ENCODE results near the gene ZKSCAN7. TPM values are rescaled to one million over a fixed set of nuclear protein-coding genes. Genes with fewer than 3 reads are reported as not detected.

ZKSCAN7 gene
- total RNA-seq, result 1 to 10 TPM; 4.0 to 4.7 TPM

DNA sequence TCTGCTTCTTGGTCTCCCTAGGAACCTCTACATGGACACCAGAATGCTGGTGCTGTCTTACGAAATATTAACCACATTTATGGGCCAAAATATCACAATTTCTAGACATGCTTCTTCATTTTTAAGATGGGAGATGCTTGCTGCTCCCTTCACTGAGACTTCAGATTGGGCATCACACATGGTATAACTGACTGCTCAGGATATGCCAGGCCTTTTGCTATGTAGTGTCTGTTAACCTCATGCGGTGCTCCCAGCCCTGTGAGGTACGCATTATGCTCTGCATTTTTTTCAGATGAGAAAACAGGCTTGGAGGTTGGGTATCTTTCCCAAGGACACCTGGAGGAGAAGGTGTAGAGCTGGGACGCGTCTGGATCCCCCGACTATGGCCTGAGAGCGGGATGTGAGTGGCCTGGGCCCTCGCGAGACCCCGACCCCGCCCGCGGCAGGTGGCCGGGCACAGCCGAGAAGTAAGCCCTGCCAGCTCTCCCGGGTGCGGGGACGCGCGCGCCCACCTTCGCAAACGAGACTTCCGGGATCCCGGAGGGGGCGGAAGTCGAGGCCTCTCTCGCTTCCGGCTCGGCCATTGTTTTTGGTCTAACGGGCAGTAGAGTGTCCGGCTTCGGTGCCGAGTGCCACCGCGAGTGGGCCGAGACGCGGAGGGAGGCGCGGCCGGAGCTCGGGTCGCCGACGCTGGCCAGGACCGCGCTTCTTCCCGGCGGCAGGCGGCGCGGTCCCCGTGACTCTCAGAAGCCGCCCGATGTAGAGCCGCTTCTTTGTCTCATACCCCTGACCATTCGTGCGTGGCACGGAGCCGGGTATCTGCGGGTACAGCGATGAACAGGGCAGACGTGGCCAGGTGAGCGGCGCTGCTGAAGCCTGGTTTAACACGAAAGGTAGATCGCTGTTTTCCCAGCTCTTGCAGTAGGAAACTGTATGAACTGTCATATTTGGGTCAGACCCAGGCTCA, at the start of gene ZKSCAN7:
Gene ZKSCAN7 (plus strand): TSS at position 568 of the 967 bp plus-strand sequence. CDS start 1,855 bp downstream, outside the sequence.
- Mint-ChIP-seq H3K9me3 (no peaks in the 10 kb centered on the region), H3K27ac (peak within 1 kb of the TSS; percentile 88), H3K27me3 (peaks cover 2% of the 10 kb centered on the region), H3K4me3 (peak within 1 kb of the TSS; percentile 77), H3K36me3 (ENCODE audit: low read depth) (peaks cover 33% of the 10 kb centered on the region), H3K4me1 (ENCODE audit: low read depth) (peaks cover 19% of the 10 kb centered on the region)
- TF ChIP-seq, protein P1, sequence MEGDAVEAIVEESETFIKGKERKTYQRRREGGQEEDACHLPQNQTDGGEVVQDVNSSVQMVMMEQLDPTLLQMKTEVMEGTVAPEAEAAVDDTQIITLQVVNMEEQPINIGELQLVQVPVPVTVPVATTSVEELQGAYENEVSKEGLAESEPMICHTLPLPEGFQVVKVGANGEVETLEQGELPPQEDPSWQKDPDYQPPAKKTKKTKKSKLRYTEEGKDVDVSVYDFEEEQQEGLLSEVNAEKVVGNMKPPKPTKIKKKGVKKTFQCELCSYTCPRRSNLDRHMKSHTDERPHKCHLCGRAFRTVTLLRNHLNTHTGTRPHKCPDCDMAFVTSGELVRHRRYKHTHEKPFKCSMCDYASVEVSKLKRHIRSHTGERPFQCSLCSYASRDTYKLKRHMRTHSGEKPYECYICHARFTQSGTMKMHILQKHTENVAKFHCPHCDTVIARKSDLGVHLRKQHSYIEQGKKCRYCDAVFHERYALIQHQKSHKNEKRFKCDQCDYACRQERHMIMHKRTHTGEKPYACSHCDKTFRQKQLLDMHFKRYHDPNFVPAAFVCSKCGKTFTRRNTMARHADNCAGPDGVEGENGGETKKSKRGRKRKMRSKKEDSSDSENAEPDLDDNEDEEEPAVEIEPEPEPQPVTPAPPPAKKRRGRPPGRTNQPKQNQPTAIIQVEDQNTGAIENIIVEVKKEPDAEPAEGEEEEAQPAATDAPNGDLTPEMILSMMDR (IDR thresholded peaks at IDR 0.05), result no peak
- DNase-seq (peak; percentile 77), ATAC-seq (peak; percentile 82)
- intact Hi-C loops (cut with micrococcal nuclease), result no loop called here
- ChIA-PET CTCF (no interaction called here), POLR2A (interaction anchor here (0.9 to 1.8 kb wide), 3 partner anchors 22 to 207 kb away, joined by 4 to 10 read pairs (median 4); partner anchors contain the start of genes KIAA1143, KIF15 and ZNF660)

DNA sequence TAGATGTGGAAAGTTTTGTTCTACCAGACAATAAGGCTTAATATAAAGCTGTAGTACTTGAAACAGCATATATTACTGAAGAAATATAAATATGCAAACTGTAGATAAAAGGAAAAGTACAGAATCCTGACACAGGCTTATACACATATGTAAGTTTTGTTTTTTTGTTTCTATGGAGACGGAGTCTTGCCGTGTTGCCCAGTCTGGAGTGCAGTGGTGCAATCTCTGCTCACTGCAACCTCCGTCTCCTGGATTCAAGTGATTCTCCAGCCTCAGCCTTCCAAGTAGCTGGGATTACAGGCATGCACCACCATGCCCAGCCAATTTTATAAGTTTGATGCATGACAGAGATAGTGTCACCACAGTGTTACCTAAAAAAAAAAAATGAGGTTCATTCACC, 48.4 kb upstream of the ZKSCAN7 start:
- peaks cover 44% of the 10 kb centered on the region for H3K36me3 Mint-ChIP-seq (ENCODE audit: low read depth)
- TF ChIP-seq, protein P1 (IDR thresholded peaks at IDR 0.05), result no peak
- intact Hi-C loops (cut with micrococcal nuclease), result no loop called here
- ATAC-seq, result no peak
- no peaks in the 10 kb centered on the region for H3K27me3 Mint-ChIP-seq
- no peak overlapping the region for H3K27ac Mint-ChIP-seq
- peaks cover 25% of the 10 kb centered on the region for H3K4me1 Mint-ChIP-seq (ENCODE audit: low read depth)
- DNase-seq, result no peak
- no peak overlapping the region for H3K4me3 Mint-ChIP-seq
- CTCF ChIA-PET, result no interaction called here
- peaks cover 19% of the 10 kb centered on the region for H3K9me3 Mint-ChIP-seq
- POLR2A ChIA-PET, result no interaction called here

DNA sequence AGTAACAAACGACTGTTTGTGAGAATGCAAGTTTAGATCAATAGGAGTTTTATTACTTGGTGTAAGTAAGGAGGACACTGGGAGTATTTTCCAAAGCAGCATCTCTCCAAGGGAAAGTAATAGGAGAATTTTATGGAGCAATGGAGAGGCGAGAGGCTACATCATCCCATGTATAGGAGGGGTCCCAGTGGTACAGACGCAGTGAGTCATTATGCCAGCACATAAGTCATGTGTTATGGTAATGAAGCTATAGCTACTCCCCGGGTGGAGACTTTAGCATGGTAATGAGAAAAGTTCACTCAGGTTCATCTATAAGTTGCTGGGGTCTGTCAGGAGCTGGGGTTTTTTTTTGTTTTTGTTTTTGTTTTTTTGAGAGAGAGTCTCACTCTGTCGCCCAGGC, 48.0 kb upstream of the ZKSCAN7 start:
- CTCF ChIA-PET, result no interaction called here

DNA sequence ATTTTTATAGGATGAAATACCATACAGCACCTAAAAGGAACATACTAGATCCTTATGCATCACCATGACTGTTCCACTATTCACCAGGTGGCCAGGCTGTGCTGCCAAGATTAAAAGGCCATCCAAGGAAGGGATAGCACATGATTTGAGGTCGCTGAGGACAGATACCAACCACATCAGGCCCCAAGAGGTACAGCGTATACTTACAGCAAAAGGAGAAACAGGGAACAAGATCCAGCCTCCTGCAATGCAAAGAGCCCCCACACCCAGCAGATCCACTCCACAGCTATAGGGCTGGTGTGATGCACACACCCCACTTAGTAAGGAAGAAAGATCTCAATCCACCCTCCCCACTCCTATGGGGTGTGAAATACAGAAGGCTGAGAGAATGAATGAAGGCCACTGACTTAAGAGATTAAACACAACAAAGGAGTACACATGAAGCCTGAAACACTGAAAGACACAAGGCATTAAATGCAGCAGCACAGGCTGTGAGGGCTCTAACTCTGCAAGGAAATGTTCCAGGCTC, 45.5 kb upstream of the ZKSCAN7 start:
- no peaks in the 10 kb centered on the region for H3K27me3 Mint-ChIP-seq
- ChIA-PET CTCF (no interaction called here), POLR2A (no interaction called here)
- peaks cover 31% of the 10 kb centered on the region for H3K4me1 Mint-ChIP-seq (ENCODE audit: low read depth)
- peak overlapping the region; percentile 86 for H3K4me3 Mint-ChIP-seq
- intact Hi-C loops (cut with micrococcal nuclease), result no loop called here
- TF ChIP-seq, protein P1 (IDR thresholded peaks at IDR 0.05), result no peak
- DNase-seq, result no peak
- peak; percentile 9 for ATAC-seq
- peak overlapping the region; percentile 81 for H3K27ac Mint-ChIP-seq
- H3K9me3 Mint-ChIP-seq, result peaks cover 4% of the 10 kb centered on the region
- peaks cover 23% of the 10 kb centered on the region for H3K36me3 Mint-ChIP-seq (ENCODE audit: low read depth)

More for the DNA sequence above, 48.0 kb upstream of the ZKSCAN7 start:
- TF ChIP-seq, protein P1 (IDR thresholded peaks at IDR 0.05), result no peak
- Mint-ChIP-seq H3K9me3 (peaks cover 15% of the 10 kb centered on the region), H3K4me1 (ENCODE audit: low read depth) (peaks cover 29% of the 10 kb centered on the region), H3K36me3 (ENCODE audit: low read depth) (peaks cover 40% of the 10 kb centered on the region), H3K27ac (no peak overlapping the region), H3K4me3 (no peak overlapping the region), H3K27me3 (no peaks in the 10 kb centered on the region)
- intact Hi-C loops (cut with micrococcal nuclease), result no loop called here
- ATAC-seq (no peak), DNase-seq (no peak)
- POLR2A ChIA-PET, result no interaction called here

DNA sequence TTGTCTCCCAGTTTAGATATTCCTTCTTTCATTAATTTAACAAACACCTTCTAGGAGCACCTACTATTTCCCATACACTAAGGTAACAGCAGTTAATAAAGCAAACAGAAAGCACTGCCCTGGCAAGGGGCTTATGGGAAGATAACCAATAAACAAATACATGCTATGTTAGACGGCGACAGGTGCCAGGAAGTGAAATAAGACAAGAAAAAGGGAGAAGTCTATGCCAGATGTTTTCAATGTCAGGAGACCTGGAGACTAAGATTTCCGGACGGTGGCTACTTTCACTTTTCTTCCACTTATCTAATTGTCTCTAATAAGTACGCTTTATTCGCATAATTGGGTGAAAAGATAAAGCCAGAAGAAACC, 45.0 kb upstream of the ZKSCAN7 start:
- peak overlapping the region; percentile 86 for H3K4me3 Mint-ChIP-seq
- peaks cover 4% of the 10 kb centered on the region for H3K9me3 Mint-ChIP-seq
- ATAC-seq (peak; percentile 10), DNase-seq (no peak)
- intact Hi-C loops (cut with micrococcal nuclease), result no loop called here
- POLR2A ChIA-PET, result interaction anchor here (0.6 to 2.2 kb wide), 6 partner anchors 8 to 251 kb away, joined by 3 to 9 read pairs (median 4); partner anchors contain the start of genes KIAA1143, KIF15, TCAIM and ZNF445
- peak overlapping the region; percentile 81 for H3K27ac Mint-ChIP-seq
- peaks cover 31% of the 10 kb centered on the region for H3K4me1 Mint-ChIP-seq (ENCODE audit: low read depth)
- CTCF ChIA-PET, result no interaction called here
- no peaks in the 10 kb centered on the region for H3K27me3 Mint-ChIP-seq
- H3K36me3 Mint-ChIP-seq (ENCODE audit: low read depth), result peaks cover 23% of the 10 kb centered on the region
- TF ChIP-seq, protein P1 (IDR thresholded peaks at IDR 0.05), result no peak

Measured in activated CD8-positive, alpha-beta T cell treated with anti-CD3 and anti-CD28 coated beads for 36 hours (primary cell).